GM12878 (cell line): ENCODE data around the gene DST. TPM values are rescaled to one million over a fixed set of nuclear protein-coding genes. Genes with fewer than 3 reads are reported as not detected.

Experiments
- ATAC-seq: fragments of 200-7000 bp; cut with Tn5 transposase; 3 replicates; pipeline ENCODE4 v1.9.1; 2020; ENCODE audit warnings: mild to moderate bottlenecking, moderate library complexity
- BruUV-seq: library from RNA; stranded (reverse); fragments of 400-500 nt; replicated peaks from 2 replicates; lab custom pipeline; 2021; lab: Mats Ljungman, UMichigan
- CTCF ChIA-PET: fragments of 300-600 bp; sonication (Branson Sonifier 250); formaldehyde crosslinking; extraction: SDS; loops from one replicate; lab custom pipeline; 2021; ENCODE audit warnings: inconsistent platforms; lab: Yijun Ruan, JAX
- POLR2A ChIA-PET: fragments of 350-600 bp; formaldehyde crosslinking; extraction: SDS; loops from one replicate; lab custom pipeline; 2021; ENCODE audit warnings: inconsistent platforms; lab: Charles Lee
- RAD21 ChIA-PET: fragments of 300-600 bp; sonication (Branson Sonifier 250); formaldehyde crosslinking; loops from one replicate; lab custom pipeline; 2023; ENCODE audit warnings: antibody characterized with exemption; ENCODE audit not compliant: unreplicated experiment; lab: Charles Lee
- SMC1A ChIA-PET: fragments of 300-600 bp; sonication (Branson Sonifier 250); formaldehyde crosslinking; loops from one replicate; lab custom pipeline; 2023; ENCODE audit not compliant: unreplicated experiment, uncharacterized antibody; lab: Charles Lee
- DNase-seq: peaks from one replicate; pipeline ENCODE4 v3.0.0-alpha.2; 2011; ENCODE audit warnings: low read depth, low spot score
- FAIRE-seq: peaks from 3 replicates; lab custom pipeline; 2011; peaks lifted over from hg19 to GRCh38; lab: Jason Lieb, UNC
- H2AFZ ChIP-seq: 2 replicates; pipeline ENCODE4 v1.6.0; 2011; ENCODE audit warnings: low read depth, low read length, control low read depth; ENCODE audit not compliant: control insufficient read depth
- H3K27ac ChIP-seq: 2 replicates; pipeline ENCODE4 v1.5.1; 2011; ENCODE audit warnings: control low read depth; ENCODE audit not compliant: control insufficient read depth, insufficient read depth
- H3K27me3 ChIP-seq, 2 experiments: replicated peaks in 1 of 2; 2 replicates each; pipeline versions ENCODE4 v1.6.0 to v1.6.1; 2011; ENCODE audit warnings: low read length in 1 of 2; ENCODE audit not compliant: control insufficient read depth in 2 of 2, insufficient read depth in 2 of 2
- H3K36me3 ChIP-seq, 2 experiments: 2 replicates each; pipeline ENCODE4 v1.5.1; 2011; ENCODE audit warnings: low read length in 1 of 2; ENCODE audit not compliant: control insufficient read depth in 2 of 2, insufficient read depth in 2 of 2
- H3K4me1 ChIP-seq: 2 replicates; pipeline ENCODE4 v1.6.1; 2011; ENCODE audit warnings: mild to moderate bottlenecking, low read length, moderate library complexity, mixed read lengths; ENCODE audit not compliant: control insufficient read depth, insufficient read depth
- H3K4me2 ChIP-seq: 2 replicates; pipeline ENCODE4 v1.6.0; 2011; ENCODE audit warnings: control low read depth; ENCODE audit not compliant: control insufficient read depth, insufficient read depth
- H3K4me3 ChIP-seq: fragments of 200-600 bp; sonication (generic); 2 replicates; pipeline ENCODE4 v1.5.1; 2016
- H3K79me2 ChIP-seq: 2 replicates; pipeline ENCODE4 v1.6.0; 2011; ENCODE audit warnings: low read length; ENCODE audit not compliant: control insufficient read depth, insufficient read depth
- H3K9ac ChIP-seq: 2 replicates; pipeline ENCODE4 v1.8.0; 2011; ENCODE audit warnings: low read length, control low read depth, mixed read lengths; ENCODE audit not compliant: control insufficient read depth, insufficient read depth
- H3K9me3 ChIP-seq: replicated peaks from 3 replicates; pipeline ENCODE4 v1.5.1; 2011; ENCODE audit warnings: mild to moderate bottlenecking, low read length; ENCODE audit not compliant: control insufficient read depth, insufficient read depth
- H4K20me1 ChIP-seq: 2 replicates; pipeline ENCODE4 v1.6.0; 2011; ENCODE audit not compliant: control insufficient read depth, insufficient read depth
- BACH1 ChIP-seq: fragments of 450-650 bp; IDR thresholded peaks from 2 replicates; pipeline ENCODE4 v1.6.1; 2017; ENCODE audit warnings: mild to moderate bottlenecking, borderline replicate concordance
- BHLHE40 ChIP-seq, 2 experiments: fragments of 450-650 bp in 1 of 2; IDR thresholded peaks; 2 replicates each; pipeline ENCODE4 v1.6.1; 2011 to 2017; ENCODE audit warnings: low read depth in 2 of 2, borderline replicate concordance in 1 of 2, improper control_type of control experiment in 1 of 2, low read length in 1 of 2, mild to moderate bottlenecking in 1 of 2
- CEBPB ChIP-seq, 2 experiments: fragments of 150-350 bp in 1 of 2; IDR thresholded peaks; 2 replicates each; pipeline ENCODE4 v1.6.1; 2012 to 2014; ENCODE audit warnings: low read depth in 2 of 2, low read length in 2 of 2, borderline replicate concordance in 1 of 2, inconsistent platforms in 1 of 2
- CHD4 ChIP-seq: fragments of 200-600 bp; sonication (generic); IDR thresholded peaks from 2 replicates; pipeline ENCODE4 v1.6.1; 2016; ENCODE audit warnings: mild to moderate bottlenecking
- CREB1 ChIP-seq: IDR thresholded peaks from 2 replicates; pipeline ENCODE4 v1.6.1; 2012; ENCODE audit warnings: low read depth, mild to moderate bottlenecking, inconsistent platforms
- ETV6 ChIP-seq, 2 experiments: fragments of 450-650 bp in 1 of 2; IDR thresholded peaks in 1 of 2; conservative IDR thresholded peaks in 1 of 2; 2 replicates each; pipeline ENCODE4 v1.6.1; 2014; ENCODE audit warnings: antibody characterized with exemption in 1 of 2, borderline replicate concordance in 1 of 2, low read depth in 1 of 2, mild to moderate bottlenecking in 1 of 2, moderate library complexity in 1 of 2
- IRF4 ChIP-seq: IDR thresholded peaks from 2 replicates; pipeline ENCODE4 v1.6.1; 2011; ENCODE audit warnings: low read depth, low read length
- KAT2A ChIP-seq: conservative IDR thresholded peaks from 2 replicates; pipeline ENCODE4 v1.6.1; 2011; ENCODE audit warnings: low read depth, low read length; ENCODE audit not compliant: control insufficient read depth
- RAD21 ChIP-seq: IDR thresholded peaks from 2 replicates; pipeline ENCODE4 v1.6.1; 2011; ENCODE audit warnings: mild to moderate bottlenecking, low read depth, low read length, moderate library complexity; ENCODE audit not compliant: insufficient read depth
- RBBP5 ChIP-seq: fragments of 200-600 bp; sonication (generic); conservative IDR thresholded peaks from 2 replicates; pipeline ENCODE4 v1.6.1; 2016
- SUPT20H ChIP-seq: IDR thresholded peaks from 2 replicates; pipeline ENCODE4 v1.6.1; 2011; ENCODE audit warnings: low read depth, mild to moderate bottlenecking, low read length, moderate library complexity, borderline replicate concordance; ENCODE audit not compliant: control insufficient read depth
- TCF3 ChIP-seq: IDR thresholded peaks from 2 replicates; pipeline ENCODE4 v1.6.1; 2012; ENCODE audit warnings: low read depth, mild to moderate bottlenecking, low read length, borderline replicate concordance; ENCODE audit not compliant: insufficient read depth
- WGBS: methylation state at CpG from one replicate; pipeline ENCODE4 v1.1.6; 2016; ENCODE audit warnings: low lambda C conversion rate; ENCODE audit not compliant: insufficient replicate concordance, insufficient coverage; ENCODE audit errors: missing lambda C conversion rate; 5-methylcytosine and 5-hydroxymethylcytosine counted together
- in situ Hi-C: fragments of 300-500 bp; cut with MboI; formaldehyde crosslinking; loops from 9 replicates; pipeline ENCODE4 v1.14.3; 2018; ENCODE audit warnings: mixed read lengths
- intact Hi-C: fragments of 100-400 bp; cut with micrococcal nuclease; formaldehyde crosslinking; loops from one replicate; pipeline ENCODE4 v1.14.2; 2022; ENCODE audit not compliant: unreplicated experiment
- polyA plus RNA-seq, 11 experiments: library from polyadenylated mRNA; depleted of rRNA in 4 of 11; unstranded in 6 of 11; stranded (reverse) in 5 of 11; fragments of >200 nt; fragmentation: Nextera tagmentation in 4 of 11; fragmentation: Illumina TruSeq in 1 of 11; extraction: Ambion mirVana in 4 of 11; extraction: Trizol in 1 of 11; gene quantifications; 1 replicate in 1 of 11; 2 replicates in 10 of 11; pipeline versions ENCODE4 v1.2.1 to v1.2.3, GENCODE V29; 2011 to 2016; ENCODE audit warnings: inconsistent platforms in 2 of 11, missing spikeins in 2 of 11, low read depth in 1 of 11
- total RNA-seq, 4 experiments: library from RNA; depleted of rRNA in 3 of 4; stranded (reverse); fragments of >200 nt in 3 of 4; fragmentation: Illumina TruSeq in 1 of 4; extraction: Trizol in 1 of 4; gene quantifications; 2 replicates each; pipeline versions ENCODE4 v1.2.1 to v1.2.3, GENCODE V29; 2013 to 2021
- TF ChIP-seq, protein P1 (sequence below): fragments of 150-350 bp; IDR thresholded peaks from 2 replicates; pipeline ENCODE4 v1.6.1; 2014; ENCODE audit warnings: mild to moderate bottlenecking, low read depth, low read length
- TF ChIP-seq, protein P2 (sequence below): IDR thresholded peaks from 2 replicates; pipeline ENCODE4 v1.6.1; 2012; ENCODE audit warnings: low read depth, low read length, improper control_type of control experiment

DST gene
- total and polyA plus RNA-seq, 10 of the 15 experiments (the other 5 are each of a cell fraction or from before 2014, with no cell fraction given), result 32.1 to 156 (median 75.0) TPM

DNA sequence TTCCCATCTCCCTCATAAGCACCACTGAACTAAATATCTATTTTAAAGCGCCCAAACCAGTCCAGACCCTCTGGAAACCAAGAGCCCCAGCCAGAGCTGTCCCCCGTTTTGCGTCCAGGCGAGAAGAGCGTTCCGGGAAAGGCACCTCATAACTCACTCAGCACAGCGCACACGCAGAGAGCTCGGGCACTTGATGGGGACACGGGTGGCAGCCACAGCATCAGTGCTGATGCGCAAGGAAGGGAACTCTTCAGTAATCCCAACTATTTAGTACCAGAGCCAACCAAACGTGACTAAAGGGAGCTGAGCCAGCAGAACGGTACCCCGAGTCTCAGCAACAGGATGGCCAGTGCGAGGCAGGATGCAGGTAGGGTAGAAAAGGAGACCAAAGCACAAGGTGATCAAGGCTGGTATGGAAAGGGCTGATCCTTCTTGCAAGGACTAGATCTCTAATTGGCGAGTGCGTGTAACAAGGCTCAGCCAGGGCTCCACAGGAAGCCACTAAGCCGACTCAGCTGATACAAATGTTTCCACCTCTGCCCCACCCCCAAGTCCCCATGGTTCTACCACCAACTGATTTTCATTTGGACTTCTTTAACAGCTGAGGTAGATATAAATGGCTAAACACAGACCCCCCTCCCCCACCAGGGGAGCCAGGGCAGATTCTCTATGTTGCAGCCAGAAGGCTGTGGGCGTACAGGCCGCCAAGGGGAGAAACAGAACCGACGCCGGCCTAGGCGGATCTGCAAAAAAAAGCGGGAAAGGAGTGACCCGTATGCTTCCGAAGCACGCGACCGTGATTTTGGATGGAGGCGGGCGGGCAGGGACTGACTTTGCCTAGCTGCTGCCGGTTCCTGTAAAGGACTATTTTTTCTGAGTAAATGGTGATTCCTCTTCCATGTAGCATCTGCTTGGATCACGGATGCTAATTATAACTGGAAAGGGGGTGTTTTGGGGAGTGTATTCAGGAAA, 211.8 kb downstream of the DST start (continued):
- TF ChIP-seq CHD4, result no peak
- TF ChIP-seq CREB1, result no peak
- no peak for TF ChIP-seq IRF4
- no peak for TF ChIP-seq ETV6 (conservative IDR thresholded peaks at IDR 0.05 in 1 of 2, IDR thresholded peaks at IDR 0.05 in 1 of 2; ENCODE audit: borderline replicate concordance in 1 of 2, low read depth in 1 of 2)
- no peak for TF ChIP-seq KAT2A

DNA sequence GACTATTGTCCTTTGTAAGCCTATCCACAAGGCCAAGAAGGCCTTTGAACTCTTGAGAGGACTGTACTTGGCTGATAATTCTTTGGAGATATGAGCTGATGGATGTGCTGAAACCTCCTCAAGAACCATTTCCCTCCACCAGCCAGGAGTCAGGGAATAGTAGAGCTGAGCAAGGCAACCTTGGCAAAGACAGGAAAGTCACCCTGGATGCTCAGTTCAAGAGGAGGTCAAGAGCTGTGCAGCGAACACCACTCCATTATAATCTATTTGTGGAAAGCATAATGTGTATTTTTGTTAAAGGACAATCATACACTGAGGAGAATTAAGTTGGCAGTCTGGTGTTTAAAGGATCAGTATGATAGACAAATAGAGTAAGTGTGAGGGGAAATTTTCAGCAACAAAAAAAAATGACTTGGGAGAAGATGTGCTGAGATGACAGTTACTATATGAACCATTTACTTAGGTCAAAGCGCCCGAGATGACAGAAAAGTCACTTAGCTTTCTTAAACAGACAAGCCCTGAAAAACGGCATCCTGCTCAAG, 218.1 kb downstream of the DST start:
- POLR2A ChIA-PET, result no interaction called here
- Histone ChIP-seq H3K4me1 (no peaks in the 10 kb centered on the region), H3K27me3 (no peaks in the 10 kb centered on the region; a peak in 1 of 4 replicates)
- TF ChIP-seq, protein P1, sequence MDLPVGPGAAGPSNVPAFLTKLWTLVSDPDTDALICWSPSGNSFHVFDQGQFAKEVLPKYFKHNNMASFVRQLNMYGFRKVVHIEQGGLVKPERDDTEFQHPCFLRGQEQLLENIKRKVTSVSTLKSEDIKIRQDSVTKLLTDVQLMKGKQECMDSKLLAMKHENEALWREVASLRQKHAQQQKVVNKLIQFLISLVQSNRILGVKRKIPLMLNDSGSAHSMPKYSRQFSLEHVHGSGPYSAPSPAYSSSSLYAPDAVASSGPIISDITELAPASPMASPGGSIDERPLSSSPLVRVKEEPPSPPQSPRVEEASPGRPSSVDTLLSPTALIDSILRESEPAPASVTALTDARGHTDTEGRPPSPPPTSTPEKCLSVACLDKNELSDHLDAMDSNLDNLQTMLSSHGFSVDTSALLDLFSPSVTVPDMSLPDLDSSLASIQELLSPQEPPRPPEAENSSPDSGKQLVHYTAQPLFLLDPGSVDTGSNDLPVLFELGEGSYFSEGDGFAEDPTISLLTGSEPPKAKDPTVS, result no peak
- TF ChIP-seq RBBP5 (no peak), SUPT20H (no peak), TCF3 (no peak), BHLHE40 (IDR thresholded peaks at IDR 0.05; ENCODE audit: borderline replicate concordance in 1 of 2, low read depth in 2 of 2, low read length in 1 of 2) (no peak), RAD21 (no peak), BACH1 (no peak), CREB1 (no peak), CEBPB (IDR thresholded peaks at IDR 0.05; ENCODE audit: borderline replicate concordance in 1 of 2, low read depth in 2 of 2, low read length in 2 of 2) (no peak)
- TF ChIP-seq, protein P2, sequence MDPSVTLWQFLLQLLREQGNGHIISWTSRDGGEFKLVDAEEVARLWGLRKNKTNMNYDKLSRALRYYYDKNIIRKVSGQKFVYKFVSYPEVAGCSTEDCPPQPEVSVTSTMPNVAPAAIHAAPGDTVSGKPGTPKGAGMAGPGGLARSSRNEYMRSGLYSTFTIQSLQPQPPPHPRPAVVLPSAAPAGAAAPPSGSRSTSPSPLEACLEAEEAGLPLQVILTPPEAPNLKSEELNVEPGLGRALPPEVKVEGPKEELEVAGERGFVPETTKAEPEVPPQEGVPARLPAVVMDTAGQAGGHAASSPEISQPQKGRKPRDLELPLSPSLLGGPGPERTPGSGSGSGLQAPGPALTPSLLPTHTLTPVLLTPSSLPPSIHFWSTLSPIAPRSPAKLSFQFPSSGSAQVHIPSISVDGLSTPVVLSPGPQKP, result no peak
- TF ChIP-seq, all 136 proteins: peak for 0
- 65% methylated on average over 4 of the region's 4 CpGs for WGBS
- no peaks in the 10 kb centered on the region for H3K9me3 ChIP-seq
- no peak overlapping the region for H3K4me2 ChIP-seq
- in situ Hi-C loops, result no loop called here
- DNase-seq (no peak), FAIRE-seq (no peak), ATAC-seq (no peak)
- H3K79me2 ChIP-seq, result no peaks in the 10 kb centered on the region
- no peak overlapping the region for H3K9ac ChIP-seq
- no peaks in the 10 kb centered on the region for H4K20me1 ChIP-seq
- ChIA-PET SMC1A (interaction anchor here (0.8 kb wide), 1 partner anchor 10 kb away, joined by 3 read pairs; no protein-coding TSS in a partner anchor), CTCF (no interaction called here), RAD21 (no interaction called here)
- no peaks in the 10 kb centered on the region for H3K36me3 ChIP-seq
- no peak overlapping the region for H2AFZ ChIP-seq
- intact Hi-C loops, result no loop called here
- H3K4me3 ChIP-seq, result no peak overlapping the region
- H3K27ac ChIP-seq, result no peak overlapping the region
- BruUV-seq, result no TSS peak
